KMS-11 (cell line): Measurements from ENCODE around the gene CEACAM8.
"Not testable (repeated sequence)": the region's sequence is repeated elsewhere in the genome, so short reads cannot be mapped to it uniquely, and the experiment has no call there.

Experiments
- H2AFZ ChIP-seq: fragments of 200-600 bp; sonication (generic); 2 replicates; pipeline ENCODE4 v1.6.1; 2016; ENCODE audit warnings: antibody characterized with exemption, mixed run types, low read depth
- H3K27ac ChIP-seq: fragments of 200-600 bp; sonication (generic); 2 replicates; pipeline ENCODE4 v1.6.1; 2016; ENCODE audit warnings: mild to moderate bottlenecking, mixed run types
- H3K27me3 ChIP-seq: fragments of 200-600 bp; sonication (generic); 2 replicates; pipeline ENCODE4 v1.6.1; 2017; ENCODE audit warnings: mild to moderate bottlenecking, low read depth, mixed run types, moderate library complexity; ENCODE audit not compliant: insufficient read depth
- H3K36me3 ChIP-seq: fragments of 200-600 bp; sonication (generic); 2 replicates; pipeline ENCODE4 v1.6.1; 2017; ENCODE audit warnings: mild to moderate bottlenecking, mixed run types; ENCODE audit not compliant: insufficient read depth
- H3K4me1 ChIP-seq: fragments of 200-600 bp; sonication (generic); 2 replicates; pipeline ENCODE4 v1.6.1; 2016; ENCODE audit warnings: mild to moderate bottlenecking, low read depth, mixed run types; ENCODE audit not compliant: poor library complexity, severe bottlenecking
- H3K4me2 ChIP-seq: fragments of 200-600 bp; sonication (generic); 2 replicates; pipeline ENCODE4 v1.7.0; 2016; ENCODE audit warnings: mild to moderate bottlenecking, mixed run types
- H3K4me3 ChIP-seq: fragments of 200-600 bp; sonication (generic); IDR thresholded peaks from 2 replicates; pipeline ENCODE4 v1.6.1; 2017; ENCODE audit warnings: low read depth, low read length, mixed read lengths; ENCODE audit not compliant: insufficient read depth
- H3K79me2 ChIP-seq: fragments of 200-600 bp; sonication (generic); 2 replicates; pipeline ENCODE4 v1.6.1; 2016; ENCODE audit warnings: low read depth, mixed run types; ENCODE audit not compliant: insufficient read depth
- H3K9ac ChIP-seq: fragments of 200-600 bp; sonication (generic); 2 replicates; pipeline ENCODE4 v1.6.1; 2016; ENCODE audit warnings: mild to moderate bottlenecking, mixed run types
- H4K20me1 ChIP-seq: fragments of 200-600 bp; sonication (generic); 2 replicates; pipeline ENCODE4 v1.6.1; 2016; ENCODE audit warnings: mild to moderate bottlenecking, mixed run types; ENCODE audit not compliant: insufficient read depth
- TF ChIP-seq, protein P1 (sequence below): fragments of 200-600 bp; sonication (generic); conservative IDR thresholded peaks from 2 replicates; pipeline ENCODE4 v1.6.1; 2017; ENCODE audit warnings: low read depth, mild to moderate bottlenecking, antibody characterized with exemption, low read length, moderate library complexity, mixed read lengths

Gene CEACAM8

DNA sequence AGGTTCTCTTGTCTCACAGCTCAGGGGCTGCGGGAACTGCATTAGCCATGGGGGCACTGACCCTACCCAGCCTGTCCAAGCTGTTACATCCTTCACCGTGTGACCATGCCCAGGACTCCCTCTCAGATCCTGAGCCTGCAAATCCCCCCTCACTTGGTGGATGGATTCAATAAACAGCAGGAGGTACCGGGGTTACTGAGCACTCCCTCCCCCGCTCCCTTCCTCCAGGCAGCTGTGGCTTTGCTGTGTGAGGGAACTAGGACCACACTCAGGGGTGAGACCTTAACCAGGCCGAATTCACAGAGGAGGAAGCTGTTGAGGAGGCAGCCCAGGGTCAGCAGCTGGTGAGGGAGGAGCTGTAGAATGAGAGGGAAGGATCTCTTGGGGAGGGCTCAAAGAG, 39.4 kb downstream of the CEACAM8 start:
- no peak overlapping the region for H3K4me3 ChIP-seq
- TF ChIP-seq, protein P1, sequence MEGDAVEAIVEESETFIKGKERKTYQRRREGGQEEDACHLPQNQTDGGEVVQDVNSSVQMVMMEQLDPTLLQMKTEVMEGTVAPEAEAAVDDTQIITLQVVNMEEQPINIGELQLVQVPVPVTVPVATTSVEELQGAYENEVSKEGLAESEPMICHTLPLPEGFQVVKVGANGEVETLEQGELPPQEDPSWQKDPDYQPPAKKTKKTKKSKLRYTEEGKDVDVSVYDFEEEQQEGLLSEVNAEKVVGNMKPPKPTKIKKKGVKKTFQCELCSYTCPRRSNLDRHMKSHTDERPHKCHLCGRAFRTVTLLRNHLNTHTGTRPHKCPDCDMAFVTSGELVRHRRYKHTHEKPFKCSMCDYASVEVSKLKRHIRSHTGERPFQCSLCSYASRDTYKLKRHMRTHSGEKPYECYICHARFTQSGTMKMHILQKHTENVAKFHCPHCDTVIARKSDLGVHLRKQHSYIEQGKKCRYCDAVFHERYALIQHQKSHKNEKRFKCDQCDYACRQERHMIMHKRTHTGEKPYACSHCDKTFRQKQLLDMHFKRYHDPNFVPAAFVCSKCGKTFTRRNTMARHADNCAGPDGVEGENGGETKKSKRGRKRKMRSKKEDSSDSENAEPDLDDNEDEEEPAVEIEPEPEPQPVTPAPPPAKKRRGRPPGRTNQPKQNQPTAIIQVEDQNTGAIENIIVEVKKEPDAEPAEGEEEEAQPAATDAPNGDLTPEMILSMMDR, result no peak
- no peak overlapping the region for H2AFZ ChIP-seq
- H3K4me1 ChIP-seq, result no peaks in the 10 kb centered on the region
- no peaks in the 10 kb centered on the region for H3K36me3 ChIP-seq
- no peaks in the 10 kb centered on the region for H4K20me1 ChIP-seq
- no peak overlapping the region for H3K4me2 ChIP-seq
- H3K9ac ChIP-seq, result no peak overlapping the region
- H3K79me2 ChIP-seq, result no peaks in the 10 kb centered on the region
- no peaks in the 10 kb centered on the region for H3K27me3 ChIP-seq
- H3K27ac ChIP-seq, result no peak overlapping the region

DNA sequence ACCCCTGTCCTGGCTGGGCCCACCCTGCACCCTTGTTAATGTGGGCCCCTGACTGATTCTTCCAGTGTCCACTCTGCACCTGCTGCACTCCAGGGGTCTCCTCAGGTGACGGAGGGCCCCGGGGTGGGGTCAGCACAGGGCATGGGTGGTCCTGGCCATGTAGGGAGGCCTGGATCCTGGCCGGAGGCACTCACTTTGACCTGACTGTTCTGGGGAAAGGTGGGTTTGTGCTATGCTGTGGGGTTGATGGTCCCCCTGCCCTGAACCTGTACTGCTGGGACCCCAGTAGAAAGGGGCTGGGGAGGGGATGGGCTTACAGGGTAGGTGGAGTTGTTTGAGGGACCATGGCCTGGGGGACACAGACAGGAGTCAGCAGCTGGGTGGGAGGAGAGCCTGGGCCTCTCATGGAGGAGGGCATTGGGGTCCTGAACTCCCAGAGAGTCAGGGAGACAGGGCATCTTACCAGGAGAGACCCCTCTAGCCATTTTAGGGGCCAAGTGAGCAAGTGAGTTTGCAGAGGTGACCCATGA, 40.6 kb downstream of the CEACAM8 start:
- Histone ChIP-seq H3K9ac (no peak overlapping the region), H3K27me3 (no peaks in the 10 kb centered on the region), H3K27ac (no peak overlapping the region)

GRCh38 chr19:42553292-42554045, 41.3 kb downstream of the CEACAM8 start:
- Histone ChIP-seq H3K4me2 (no peak overlapping the region), H3K79me2 (no peaks in the 10 kb centered on the region), H3K4me1 (no peaks in the 10 kb centered on the region), H2AFZ (no peak overlapping the region), H3K27me3 (no peaks in the 10 kb centered on the region), H3K27ac (no peak overlapping the region), H3K4me3 (no peak overlapping the region), H3K9ac (no peak overlapping the region), H4K20me1 (no peaks in the 10 kb centered on the region), H3K36me3 (no peaks in the 10 kb centered on the region)
- TF ChIP-seq, protein P1, result no peak

More for the DNA sequence above, 40.6 kb downstream of the CEACAM8 start:
- H3K79me2 ChIP-seq, result no peaks in the 10 kb centered on the region
- no peaks in the 10 kb centered on the region for H4K20me1 ChIP-seq
- no peak overlapping the region for H2AFZ ChIP-seq
- no peak overlapping the region for H3K4me2 ChIP-seq
- TF ChIP-seq, protein P1, result no peak
- no peak overlapping the region for H3K4me3 ChIP-seq
- no peaks in the 10 kb centered on the region for H3K36me3 ChIP-seq
- H3K4me1 ChIP-seq, result no peaks in the 10 kb centered on the region

- TF ChIP-seq, protein P1, result no peak
- Histone ChIP-seq H3K79me2 (no peaks in the 10 kb centered on the region), H3K4me1 (no peaks in the 10 kb centered on the region), H3K27ac (no peak overlapping the region), H3K4me2 (no peak overlapping the region), H4K20me1 (no peaks in the 10 kb centered on the region), H2AFZ (no peak overlapping the region), H3K9ac (no peak overlapping the region), H3K36me3 (no peaks in the 10 kb centered on the region), H3K4me3 (no peak overlapping the region), H3K27me3 (no peaks in the 10 kb centered on the region)
Measured at GRCh38 chr19:42552086-42553065, 42.3 kb downstream of the CEACAM8 start.

- H3K36me3 ChIP-seq, H3K9ac ChIP-seq, H3K79me2 ChIP-seq, H2AFZ ChIP-seq, H3K27ac ChIP-seq, H3K27me3 ChIP-seq, H3K4me3 ChIP-seq, H3K4me1 ChIP-seq, H4K20me1 ChIP-seq, H3K4me2 ChIP-seq: not testable (repeated sequence)
Measured at GRCh38 chr19:42550521-42550920, 44.2 kb downstream of the CEACAM8 start.

- not testable (repeated sequence) for H3K36me3 ChIP-seq, H3K79me2 ChIP-seq, H3K4me2 ChIP-seq, H2AFZ ChIP-seq, H3K4me3 ChIP-seq, H3K27me3 ChIP-seq, H3K4me1 ChIP-seq, H4K20me1 ChIP-seq, H3K27ac ChIP-seq, H3K9ac ChIP-seq
Measured at GRCh38 chr19:42549067-42549466, 45.7 kb downstream of the CEACAM8 start.
